Tibial nerve (tissue), 4 donors: ENCODE measurements around the gene OR8B3. TPM values are rescaled to one million over a fixed set of nuclear protein-coding genes. Genes with fewer than 3 reads are reported as not detected.

Experiments
- DNase-seq, 2 donors: peaks; one replicate each; pipeline ENCODE4 v3.0.0-alpha.2; 2019; ENCODE audit warnings: low spot score in 2 of 2
- H3K27ac ChIP-seq, 4 donors: fragments of 200-600 bp; sonication (generic) in 3 of 4; one replicate each; pipeline ENCODE4 v1.5.1; 2017 to 2019; ENCODE audit warnings: mild to moderate bottlenecking in 1 of 4
- H3K27me3 ChIP-seq, 2 donors: fragments of 200-600 bp; sonication (generic) in 1 of 2; one replicate each; pipeline versions ENCODE4 v1.5.1 to v1.6.0; 2017 to 2019
- H3K36me3 ChIP-seq, 3 donors: fragments of 200-600 bp; sonication (generic); one replicate each; pipeline ENCODE4 v1.5.1; 2018 to 2019
- H3K4me1 ChIP-seq, 4 donors: fragments of 200-600 bp; sonication (generic) in 3 of 4; one replicate each; pipeline ENCODE4 v1.5.1; 2017 to 2019
- H3K4me3 ChIP-seq, 4 donors: fragments of 200-600 bp; sonication (generic) in 3 of 4; one replicate each; pipeline ENCODE4 v1.5.1; 2017 to 2019; ENCODE audit warnings: mild to moderate bottlenecking in 1 of 4, moderate library complexity in 1 of 4
- H3K9me3 ChIP-seq, 4 donors: fragments of 200-600 bp; sonication (generic) in 3 of 4; one replicate each; pipeline ENCODE4 v1.5.1; 2017 to 2019
- EP300 ChIP-seq, 2 donors: sonication (generic); formaldehyde crosslinking; IDR thresholded peaks; one replicate each; pipeline ENCODE4 v1.6.1; 2017; ENCODE audit warnings: antibody characterized with exemption in 2 of 2, mild to moderate bottlenecking in 1 of 2
- POLR2A ChIP-seq, 2 donors: fragments of 450-650 bp; IDR thresholded peaks; one replicate each; pipeline ENCODE4 v1.6.1; 2017; ENCODE audit warnings: antibody characterized with exemption in 2 of 2, mild to moderate bottlenecking in 2 of 2, moderate library complexity in 2 of 2
- WGBS, 2 donors: methylation state at CpG; one replicate each; pipeline ENCODE4 v1.1.5; 2018; 5-methylcytosine and 5-hydroxymethylcytosine counted together
- total RNA-seq, 4 donors: library from RNA; depleted of rRNA; stranded (reverse); fragments of >200 nt; gene quantifications; one replicate each; pipeline ENCODE4 v1.1.0, GENCODE V29; 2016
- TF ChIP-seq, protein P1 (sequence below), 5 experiments: fragments of 200-600 bp in 3 of 5; fragments of 450-650 bp in 2 of 5; sonication (generic) in 3 of 5; IDR thresholded peaks; one replicate each; pipeline ENCODE4 v1.5.1; 2016 to 2019; ENCODE audit warnings: antibody characterized with exemption in 5 of 5, mild to moderate bottlenecking in 3 of 5, moderate library complexity in 2 of 5

Gene OR8B3, protein sequence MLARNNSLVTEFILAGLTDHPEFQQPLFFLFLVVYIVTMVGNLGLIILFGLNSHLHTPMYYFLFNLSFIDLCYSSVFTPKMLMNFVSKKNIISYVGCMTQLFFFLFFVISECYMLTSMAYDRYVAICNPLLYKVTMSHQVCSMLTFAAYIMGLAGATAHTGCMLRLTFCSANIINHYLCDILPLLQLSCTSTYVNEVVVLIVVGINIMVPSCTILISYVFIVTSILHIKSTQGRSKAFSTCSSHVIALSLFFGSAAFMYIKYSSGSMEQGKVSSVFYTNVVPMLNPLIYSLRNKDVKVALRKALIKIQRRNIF
- total RNA-seq: not detected

DNA sequence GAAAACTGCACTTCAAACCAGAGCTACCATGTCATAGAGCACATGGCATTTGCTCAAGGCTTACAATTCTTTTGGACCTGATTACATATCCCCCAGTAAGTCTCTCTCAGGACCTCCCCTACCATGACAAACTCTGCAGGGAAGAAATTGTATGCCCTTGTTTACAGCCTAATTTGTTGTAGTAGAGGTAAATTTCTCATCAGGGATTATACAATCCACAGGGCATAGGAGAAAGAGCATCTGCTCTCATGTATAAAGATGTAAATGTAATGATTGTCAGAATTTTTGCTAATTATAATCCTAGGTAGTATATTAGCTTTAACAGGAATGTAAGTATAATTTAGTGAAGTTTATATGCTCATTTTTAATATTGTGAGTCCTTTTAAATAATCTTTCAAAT, at the start of gene OR8B3:
TSS of gene OR8B3 (minus strand) at position 101 of the 400 bp plus-strand sequence. CDS start 1,673 bp downstream, outside the sequence.
- no peak within 1 kb of the TSS for H3K4me3 ChIP-seq
- H3K27ac ChIP-seq: no peak within 1 kb of the TSS
- no peaks in the 10 kb centered on the region for H3K36me3 ChIP-seq
- TF ChIP-seq POLR2A (IDR thresholded peaks at IDR 0.05) (no peak), EP300 (IDR thresholded peaks at IDR 0.05) (no peak)
- TF ChIP-seq, protein P1, sequence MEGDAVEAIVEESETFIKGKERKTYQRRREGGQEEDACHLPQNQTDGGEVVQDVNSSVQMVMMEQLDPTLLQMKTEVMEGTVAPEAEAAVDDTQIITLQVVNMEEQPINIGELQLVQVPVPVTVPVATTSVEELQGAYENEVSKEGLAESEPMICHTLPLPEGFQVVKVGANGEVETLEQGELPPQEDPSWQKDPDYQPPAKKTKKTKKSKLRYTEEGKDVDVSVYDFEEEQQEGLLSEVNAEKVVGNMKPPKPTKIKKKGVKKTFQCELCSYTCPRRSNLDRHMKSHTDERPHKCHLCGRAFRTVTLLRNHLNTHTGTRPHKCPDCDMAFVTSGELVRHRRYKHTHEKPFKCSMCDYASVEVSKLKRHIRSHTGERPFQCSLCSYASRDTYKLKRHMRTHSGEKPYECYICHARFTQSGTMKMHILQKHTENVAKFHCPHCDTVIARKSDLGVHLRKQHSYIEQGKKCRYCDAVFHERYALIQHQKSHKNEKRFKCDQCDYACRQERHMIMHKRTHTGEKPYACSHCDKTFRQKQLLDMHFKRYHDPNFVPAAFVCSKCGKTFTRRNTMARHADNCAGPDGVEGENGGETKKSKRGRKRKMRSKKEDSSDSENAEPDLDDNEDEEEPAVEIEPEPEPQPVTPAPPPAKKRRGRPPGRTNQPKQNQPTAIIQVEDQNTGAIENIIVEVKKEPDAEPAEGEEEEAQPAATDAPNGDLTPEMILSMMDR (IDR thresholded peaks at IDR 0.05): no peak
- H3K9me3 ChIP-seq: no peaks in the 10 kb centered on the region
- no peak for DNase-seq
- H3K4me1 ChIP-seq: no peaks in the 10 kb centered on the region
- no peaks in the 10 kb centered on the region for H3K27me3 ChIP-seq

DNA sequence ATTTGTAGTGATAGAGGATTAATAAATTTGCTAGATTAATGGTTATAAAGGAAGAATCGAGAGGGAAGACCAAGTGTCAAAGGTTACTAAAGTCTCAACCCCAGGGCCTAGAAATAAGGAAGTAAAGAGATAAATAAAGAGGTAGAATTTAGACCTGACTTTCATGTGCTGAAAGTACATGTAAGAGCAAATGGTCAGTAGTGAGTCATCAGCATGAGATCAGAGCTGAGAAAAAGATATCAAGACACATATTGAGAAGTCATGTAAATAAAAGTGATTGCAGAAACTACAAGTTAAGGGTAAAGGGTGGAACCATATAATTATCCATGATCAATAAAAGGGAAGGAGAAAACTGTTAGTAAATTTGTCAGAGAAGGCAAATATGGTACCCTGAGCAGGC, 48.1 kb upstream of the OR8B3 start:
- Histone ChIP-seq H3K27ac (no peak overlapping the region), H3K4me3 (no peak overlapping the region), H3K27me3 (no peaks in the 10 kb centered on the region), H3K4me1 (no peaks in the 10 kb centered on the region), H3K9me3 (no peaks in the 10 kb centered on the region), H3K36me3 (no peaks in the 10 kb centered on the region)
- no peak for DNase-seq
- 62 to 65% methylated on average over 1 of the region's 1 CpG for WGBS, 2 donors
- TF ChIP-seq, protein P1 (IDR thresholded peaks at IDR 0.05): no peak
- TF ChIP-seq POLR2A (IDR thresholded peaks at IDR 0.05): no peak
- no peak for TF ChIP-seq EP300 (IDR thresholded peaks at IDR 0.05)

DNA sequence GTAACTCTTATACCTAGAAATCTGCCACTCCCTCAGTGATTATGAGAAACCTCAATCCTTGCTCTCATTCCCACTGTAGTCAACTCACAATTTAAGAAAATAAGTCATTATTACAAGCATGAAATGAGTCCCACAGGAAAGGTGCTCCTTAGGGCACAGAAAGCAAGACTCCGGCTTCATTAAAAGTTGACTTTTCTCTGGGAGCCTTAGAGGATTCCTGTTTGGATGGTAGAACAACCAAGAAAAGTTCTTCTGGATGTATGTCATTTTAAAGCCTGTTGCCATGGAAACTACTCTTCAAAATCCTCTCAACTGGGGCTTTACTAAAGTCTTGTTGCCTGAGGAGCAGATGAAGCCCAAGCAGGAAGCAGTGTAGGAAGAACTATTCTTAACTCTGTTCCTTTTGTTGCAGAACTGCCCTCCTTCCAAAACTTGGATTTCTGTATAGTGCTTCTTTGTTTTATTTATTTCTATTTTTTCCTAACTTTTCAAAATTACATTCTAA, 46.9 kb upstream of the OR8B3 start, which contains the start of gene OR8B8:
TSS of gene OR8B8 (minus strand) at position 51 of the 505 bp plus-strand sequence. CDS start 4,611 bp downstream, outside the sequence.
- no peak for TF ChIP-seq EP300 (IDR thresholded peaks at IDR 0.05)
- TF ChIP-seq, protein P1 (IDR thresholded peaks at IDR 0.05): no peak
- TF ChIP-seq POLR2A (IDR thresholded peaks at IDR 0.05): no peak
- Histone ChIP-seq H3K4me3 (no peak within 1 kb of the TSS), H3K36me3 (no peaks in the 10 kb centered on the region), H3K4me1 (no peaks in the 10 kb centered on the region), H3K27ac (no peak within 1 kb of the TSS), H3K27me3 (no peaks in the 10 kb centered on the region), H3K9me3 (no peaks in the 10 kb centered on the region)
- WGBS, 2 donors: 92 to 93% methylated on average over 1 of the region's 1 CpG
- DNase-seq: no peak

DNA sequence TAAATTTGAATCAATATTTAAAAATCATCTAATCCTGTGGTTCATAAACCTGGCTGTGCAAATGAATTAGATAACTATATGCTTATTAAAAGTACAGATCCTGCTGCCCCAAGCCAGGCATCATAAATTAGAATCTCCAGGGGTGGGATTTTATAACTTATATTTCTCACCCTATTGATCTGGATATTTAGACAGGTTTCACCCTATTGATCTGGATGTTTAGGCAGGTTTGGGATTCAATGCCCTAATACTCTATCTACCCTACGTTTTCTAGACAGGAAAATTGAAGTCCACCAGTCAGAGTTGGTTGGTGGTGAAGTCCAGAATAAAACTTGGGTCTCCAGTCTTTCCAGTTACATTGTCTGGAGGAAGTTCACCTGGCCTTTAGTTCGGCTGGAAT, 44.0 kb upstream of the OR8B3 start:
- no peaks in the 10 kb centered on the region for H3K9me3 ChIP-seq
- H3K27ac ChIP-seq: no peak overlapping the region
- WGBS, 2 donors: 65 to 85% methylated on average over 2 of the region's 2 CpGs
- no peak for TF ChIP-seq POLR2A (IDR thresholded peaks at IDR 0.05)
- TF ChIP-seq, protein P1 (IDR thresholded peaks at IDR 0.05): no peak
- no peak for TF ChIP-seq EP300 (IDR thresholded peaks at IDR 0.05)
- H3K4me3 ChIP-seq: no peak overlapping the region
- no peaks in the 10 kb centered on the region for H3K4me1 ChIP-seq
- no peaks in the 10 kb centered on the region for H3K27me3 ChIP-seq
- no peaks in the 10 kb centered on the region for H3K36me3 ChIP-seq
- DNase-seq: no peak

DNA sequence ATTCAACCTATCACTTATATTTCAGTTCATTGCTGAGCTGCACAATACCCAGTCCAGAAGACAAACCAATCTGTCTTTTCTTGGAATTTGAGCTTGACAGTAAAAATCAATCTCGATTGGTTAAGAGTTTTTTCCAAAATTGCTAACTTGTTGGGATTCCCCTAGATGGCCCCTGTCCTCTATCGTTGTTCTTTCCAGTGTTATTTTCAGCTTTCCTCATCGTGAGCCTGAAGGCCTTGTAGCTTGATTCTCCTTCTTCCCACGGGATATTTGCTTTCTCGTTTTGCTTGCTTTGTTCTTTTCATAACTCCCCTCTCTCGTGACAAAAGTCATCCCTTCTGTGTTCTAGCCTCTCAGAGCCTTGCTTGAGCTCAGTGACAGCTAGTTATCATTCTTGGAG, 43.6 kb upstream of the OR8B3 start:
- DNase-seq: no peak
- Histone ChIP-seq H3K27me3 (no peaks in the 10 kb centered on the region), H3K27ac (no peak overlapping the region), H3K9me3 (no peaks in the 10 kb centered on the region), H3K36me3 (no peaks in the 10 kb centered on the region), H3K4me1 (no peaks in the 10 kb centered on the region), H3K4me3 (no peak overlapping the region)
- WGBS, 2 donors: 26 to 37% methylated on average over 6 of the region's 6 CpGs
- TF ChIP-seq EP300 (IDR thresholded peaks at IDR 0.05): no peak
